ENCODE results near the gene PPIF. TPM values are rescaled to one million over a fixed set of nuclear protein-coding genes. Genes with fewer than 3 reads are reported as not detected.
A peak's percentile ranks its signal among the peaks of the same experiment; 100 is the strongest.

The PPIF gene
- total RNA-seq, 2 experiments from 2014 or later = 56.9 to 57.0 TPM

DNA sequence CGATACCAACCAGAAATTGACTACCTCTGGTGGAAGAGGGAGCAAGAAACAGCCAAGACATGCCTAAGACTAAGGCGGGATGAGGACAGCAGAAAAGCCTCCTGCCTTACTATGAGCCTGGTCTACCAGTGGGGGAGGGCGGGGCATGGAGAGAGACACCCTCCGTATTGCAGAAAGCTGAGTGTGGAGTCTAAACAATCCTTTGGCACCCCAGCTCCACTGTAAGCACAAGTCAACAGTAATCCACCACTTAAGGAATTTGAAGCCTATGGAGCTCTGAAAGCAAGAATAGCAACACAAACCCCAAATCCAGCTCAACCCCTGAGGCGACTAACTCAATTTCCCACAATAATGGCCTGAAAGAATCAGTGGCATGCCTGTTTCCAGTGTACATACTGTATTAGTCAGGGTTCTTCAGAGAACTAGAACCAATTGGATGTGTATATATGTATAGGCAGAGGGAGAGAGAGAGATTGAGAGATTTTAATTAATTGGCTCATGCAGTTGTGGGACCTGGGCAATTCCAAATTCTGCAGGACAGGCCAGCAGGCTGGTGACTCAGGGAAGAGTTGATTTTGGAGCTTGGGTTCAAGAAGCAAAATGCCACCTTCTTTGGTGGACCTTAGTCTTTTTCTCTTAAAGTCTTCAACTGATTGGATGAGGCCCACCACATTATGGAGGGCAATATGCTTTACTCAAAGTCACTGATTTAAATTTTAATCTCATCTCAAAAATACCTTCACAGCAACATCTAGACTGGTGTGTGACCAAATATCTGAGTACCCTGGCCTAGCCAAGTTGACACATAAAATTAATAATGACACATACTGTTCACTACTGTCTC lies 13.5 kb downstream of the PPIF start:
- no peak for ATAC-seq (ENCODE audit: low read depth)
- H3K4me3 Mint-ChIP-seq = no peak overlapping the region
- no peak for DNase-seq
- POLR2A ChIA-PET = no interaction called here
- no peak overlapping the region for H3K27ac Mint-ChIP-seq
- H3K9me3 Mint-ChIP-seq = no peaks in the 10 kb centered on the region
- peaks cover 13% of the 10 kb centered on the region for H3K36me3 Mint-ChIP-seq
- H3K4me1 Mint-ChIP-seq = peaks cover 14% of the 10 kb centered on the region
- H3K27me3 Mint-ChIP-seq = peaks cover 28% of the 10 kb centered on the region

DNA sequence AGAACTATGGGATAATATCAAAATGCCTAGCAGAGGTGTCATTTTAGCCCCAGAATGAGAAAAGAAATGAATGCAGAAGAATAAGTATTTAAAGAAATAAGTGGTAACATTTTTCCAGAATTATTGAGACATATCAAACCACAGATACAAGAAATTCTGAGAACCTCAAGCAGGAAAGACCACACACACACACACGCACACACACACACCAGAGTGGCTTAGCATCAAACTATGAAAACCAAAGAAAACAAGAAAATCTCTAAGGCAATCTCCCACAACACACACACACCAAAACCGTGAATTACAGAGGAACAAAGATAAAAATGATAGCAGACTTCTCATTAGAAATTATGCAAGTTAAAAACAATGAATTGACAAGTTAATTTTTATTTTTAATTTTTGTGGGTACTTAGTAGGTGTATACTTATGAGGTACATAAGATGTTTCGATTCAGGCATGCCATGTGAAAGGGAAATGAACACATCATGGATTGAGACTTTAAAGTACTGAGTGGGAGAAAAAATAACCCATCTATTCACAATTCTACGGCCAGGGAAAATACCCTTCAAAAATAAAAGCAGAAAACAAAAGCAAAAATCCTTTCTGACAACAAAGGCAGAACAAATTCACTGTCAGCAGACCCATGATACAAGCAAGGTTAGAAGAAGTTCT lies 14.6 kb downstream of the PPIF start:
- H3K9me3 Mint-ChIP-seq = no peaks in the 10 kb centered on the region
- no peak for DNase-seq
- H3K4me1 Mint-ChIP-seq = peaks cover 9% of the 10 kb centered on the region
- peaks cover 38% of the 10 kb centered on the region for H3K27me3 Mint-ChIP-seq
- H3K27ac Mint-ChIP-seq = no peak overlapping the region
- POLR2A ChIA-PET = no interaction called here
- ATAC-seq (ENCODE audit: low read depth) = no peak
- H3K36me3 Mint-ChIP-seq = peaks cover 6% of the 10 kb centered on the region
- H3K4me3 Mint-ChIP-seq = no peak overlapping the region

DNA sequence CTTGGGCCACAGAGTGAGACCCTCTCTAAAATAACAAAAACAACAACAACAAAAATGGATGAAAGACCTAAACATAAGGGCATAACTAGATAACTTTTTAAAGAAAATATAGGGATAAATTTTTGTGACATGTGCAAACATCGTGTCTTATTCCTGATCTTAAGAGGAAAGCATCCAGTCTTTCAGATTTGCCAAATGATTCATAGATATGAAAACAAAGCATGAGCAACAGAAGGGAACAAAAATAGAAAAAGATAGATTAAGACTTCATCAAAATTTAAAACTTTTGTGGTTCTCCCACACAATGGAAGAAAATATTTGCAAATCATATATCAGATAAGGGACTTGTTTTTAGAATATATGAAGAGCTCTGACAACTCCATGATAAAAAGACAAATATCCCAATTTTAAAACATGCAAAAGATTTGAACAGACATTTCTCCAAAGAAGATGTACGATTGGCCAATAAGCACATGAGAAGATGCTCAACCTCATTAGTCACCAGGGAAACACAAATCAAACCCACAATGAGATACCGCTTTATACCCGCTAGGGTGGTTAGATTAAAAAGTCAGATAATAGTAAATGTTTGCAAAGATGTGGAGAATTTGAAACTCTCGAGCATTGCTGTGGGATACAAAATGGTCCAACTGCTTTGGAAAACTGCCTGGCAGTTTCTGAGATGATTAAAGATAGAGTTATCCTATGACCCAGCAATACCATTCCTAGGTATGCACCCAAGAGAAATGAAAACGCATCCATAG lies 20.3 kb downstream of the PPIF start:
- POLR2A ChIA-PET = no interaction called here
- H3K4me3 Mint-ChIP-seq = no peak overlapping the region
- no peak for DNase-seq
- H3K36me3 Mint-ChIP-seq = peaks cover 3% of the 10 kb centered on the region
- peaks cover 61% of the 10 kb centered on the region for H3K27me3 Mint-ChIP-seq
- no peak overlapping the region for H3K27ac Mint-ChIP-seq
- H3K4me1 Mint-ChIP-seq = no peaks in the 10 kb centered on the region
- no peak for ATAC-seq (ENCODE audit: low read depth)
- H3K9me3 Mint-ChIP-seq = no peaks in the 10 kb centered on the region

DNA sequence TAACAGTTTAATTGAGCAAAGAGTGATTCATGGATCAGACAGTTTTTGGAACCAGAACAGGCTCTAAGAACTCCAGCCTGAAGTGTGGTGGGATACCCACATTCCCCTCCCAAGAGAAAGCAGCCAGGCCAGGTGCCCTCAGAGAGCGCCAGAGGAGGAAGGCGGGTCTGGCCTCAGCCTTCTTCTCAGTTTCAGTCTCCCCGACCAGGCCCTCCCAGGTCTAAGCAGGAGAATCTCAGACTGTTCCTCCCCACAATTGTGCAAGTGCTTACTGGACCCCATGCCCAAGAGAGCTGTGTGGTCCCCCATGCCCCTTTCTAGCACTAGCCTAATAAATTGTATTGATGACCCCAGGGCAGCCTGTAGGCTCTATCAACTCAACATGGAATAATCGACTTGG lies 25.6 kb downstream of the PPIF start:
- H3K9me3 Mint-ChIP-seq = no peaks in the 10 kb centered on the region
- no peak for ATAC-seq (ENCODE audit: low read depth)
- no peak overlapping the region for H3K27ac Mint-ChIP-seq
- H3K36me3 Mint-ChIP-seq = no peaks in the 10 kb centered on the region
- peaks cover 2% of the 10 kb centered on the region for H3K4me1 Mint-ChIP-seq
- POLR2A ChIA-PET = no interaction called here
- peaks cover 20% of the 10 kb centered on the region for H3K27me3 Mint-ChIP-seq
- peak; percentile 8 for DNase-seq
- H3K4me3 Mint-ChIP-seq = no peak overlapping the region

DNA sequence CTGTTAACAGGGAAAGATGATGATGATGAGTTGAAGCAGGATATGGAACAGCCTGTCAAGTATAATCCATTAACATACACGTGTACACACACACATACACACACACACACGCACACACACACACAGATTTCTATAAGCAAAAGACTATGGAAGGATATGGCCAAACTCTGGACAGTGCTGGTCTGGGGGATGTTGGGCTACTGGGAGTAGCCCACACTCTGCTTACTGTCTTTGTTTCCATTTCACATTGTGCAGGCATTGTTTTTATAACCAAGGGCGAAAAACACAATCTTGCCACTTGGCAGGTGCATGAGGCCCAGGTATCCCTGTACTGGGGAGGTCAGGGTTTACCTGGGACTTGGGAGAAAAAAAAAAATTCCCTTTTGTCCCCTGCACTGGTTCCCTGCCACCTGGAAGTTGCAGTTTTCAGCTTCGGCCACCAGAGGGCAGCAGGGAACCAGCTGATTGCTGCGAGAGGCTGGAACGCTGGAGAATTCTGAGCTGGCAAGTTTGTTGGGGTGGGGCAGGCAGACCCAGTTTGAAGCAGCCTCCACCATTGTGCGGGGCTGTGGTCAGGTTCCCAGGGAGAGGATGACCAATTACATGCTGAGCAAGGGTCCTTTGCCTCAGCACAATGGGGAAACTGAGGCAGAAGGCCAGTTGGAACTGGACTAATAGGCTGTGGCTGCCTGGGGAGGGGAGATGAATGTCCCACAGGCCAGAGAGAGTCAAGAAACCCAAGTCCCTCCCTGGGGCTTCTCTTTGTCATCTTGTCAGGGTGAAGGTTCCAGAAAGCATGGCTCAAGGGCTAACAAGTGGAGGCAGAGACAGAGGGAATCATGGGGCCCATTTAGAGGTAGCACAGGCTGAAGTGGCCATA lies 27.3 kb downstream of the PPIF start:
- H3K27ac Mint-ChIP-seq = no peak overlapping the region
- POLR2A ChIA-PET = no interaction called here

DNA sequence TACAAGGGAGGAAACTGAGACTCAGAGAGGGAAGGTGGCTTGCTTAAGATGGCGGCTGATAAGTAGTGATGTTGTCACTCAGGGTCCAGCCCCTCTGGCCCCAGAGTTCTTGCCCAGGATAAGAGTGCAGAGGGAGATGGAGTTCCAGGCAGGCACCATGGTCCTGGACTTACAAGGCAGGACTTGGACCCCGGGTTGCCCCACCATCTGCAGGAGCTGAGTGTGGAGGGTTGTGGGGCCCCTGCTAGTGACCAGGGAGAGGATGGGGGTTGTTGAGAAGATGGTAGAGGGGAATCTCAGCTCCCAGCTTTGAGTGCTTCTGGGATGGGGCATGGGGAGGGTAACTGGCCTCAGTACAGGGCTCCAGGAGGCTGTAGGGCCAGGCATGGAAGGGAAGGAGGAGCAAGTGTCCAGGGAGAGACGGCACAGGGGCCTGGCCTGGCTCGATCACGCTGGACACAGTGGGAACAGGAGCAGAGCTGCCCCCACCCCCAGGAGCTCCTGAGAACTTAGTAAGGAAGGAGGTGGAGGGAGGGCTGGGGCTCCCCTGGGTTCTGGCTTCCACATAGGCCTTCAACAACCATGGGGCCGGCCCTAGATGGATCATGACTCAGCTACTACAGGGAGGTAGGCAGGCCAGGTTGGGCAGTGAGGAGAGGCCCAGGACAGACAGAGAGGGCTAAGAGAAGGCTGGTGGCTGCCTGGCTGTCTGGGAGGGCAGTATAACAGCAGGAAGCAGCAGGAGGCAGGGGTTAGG lies 28.2 kb downstream of the PPIF start:
- Mint-ChIP-seq H3K27me3 (peaks cover 12% of the 10 kb centered on the region), H3K4me1 (peaks cover 2% of the 10 kb centered on the region), H3K36me3 (no peaks in the 10 kb centered on the region), H3K27ac (no peak overlapping the region), H3K9me3 (no peaks in the 10 kb centered on the region), H3K4me3 (no peak overlapping the region)
- ATAC-seq (ENCODE audit: low read depth) (no peak), DNase-seq (peak; percentile 25)
- POLR2A ChIA-PET = no interaction called here

More for the DNA sequence above, 27.3 kb downstream of the PPIF start:
- peaks cover 17% of the 10 kb centered on the region for H3K27me3 Mint-ChIP-seq
- no peaks in the 10 kb centered on the region for H3K9me3 Mint-ChIP-seq
- peak; percentile 82 for DNase-seq
- H3K4me1 Mint-ChIP-seq = peaks cover 2% of the 10 kb centered on the region
- no peak overlapping the region for H3K4me3 Mint-ChIP-seq
- peak; percentile 60 for ATAC-seq (ENCODE audit: low read depth)
- no peaks in the 10 kb centered on the region for H3K36me3 Mint-ChIP-seq

DNA sequence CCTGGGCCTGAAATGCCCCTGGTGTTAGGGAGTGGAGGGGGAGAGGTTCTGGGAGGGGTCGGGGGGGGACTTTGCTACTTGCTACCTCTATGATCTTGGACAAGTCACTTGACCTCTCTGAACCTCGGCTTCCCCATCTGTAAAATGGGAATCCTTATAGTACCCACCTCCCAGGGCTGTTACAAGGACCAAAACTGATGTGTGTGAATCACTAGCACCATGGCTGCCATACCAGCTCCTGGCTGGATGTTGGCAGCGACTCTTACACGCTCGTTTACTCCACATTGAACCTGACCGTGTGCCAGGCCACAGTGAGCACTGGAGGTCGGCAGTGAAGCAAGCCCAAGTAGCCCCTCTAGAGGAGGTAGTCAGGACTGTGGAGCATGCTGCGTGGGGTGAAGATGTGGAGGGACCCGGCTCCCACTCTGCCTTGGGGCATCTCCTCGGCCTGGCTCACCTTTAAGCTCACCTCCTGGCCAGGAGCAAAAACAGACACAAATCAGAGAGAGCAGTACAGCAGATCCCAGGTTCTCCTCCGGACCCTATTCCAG lies 28.9 kb downstream of the PPIF start:
- DNase-seq (peak; percentile 15), ATAC-seq (ENCODE audit: low read depth) (no peak)
- Mint-ChIP-seq H3K27ac (no peak overlapping the region), H3K36me3 (no peaks in the 10 kb centered on the region), H3K4me1 (peaks cover 2% of the 10 kb centered on the region), H3K27me3 (peaks cover 11% of the 10 kb centered on the region), H3K4me3 (no peak overlapping the region), H3K9me3 (no peaks in the 10 kb centered on the region)
- POLR2A ChIA-PET = no interaction called here

DNA sequence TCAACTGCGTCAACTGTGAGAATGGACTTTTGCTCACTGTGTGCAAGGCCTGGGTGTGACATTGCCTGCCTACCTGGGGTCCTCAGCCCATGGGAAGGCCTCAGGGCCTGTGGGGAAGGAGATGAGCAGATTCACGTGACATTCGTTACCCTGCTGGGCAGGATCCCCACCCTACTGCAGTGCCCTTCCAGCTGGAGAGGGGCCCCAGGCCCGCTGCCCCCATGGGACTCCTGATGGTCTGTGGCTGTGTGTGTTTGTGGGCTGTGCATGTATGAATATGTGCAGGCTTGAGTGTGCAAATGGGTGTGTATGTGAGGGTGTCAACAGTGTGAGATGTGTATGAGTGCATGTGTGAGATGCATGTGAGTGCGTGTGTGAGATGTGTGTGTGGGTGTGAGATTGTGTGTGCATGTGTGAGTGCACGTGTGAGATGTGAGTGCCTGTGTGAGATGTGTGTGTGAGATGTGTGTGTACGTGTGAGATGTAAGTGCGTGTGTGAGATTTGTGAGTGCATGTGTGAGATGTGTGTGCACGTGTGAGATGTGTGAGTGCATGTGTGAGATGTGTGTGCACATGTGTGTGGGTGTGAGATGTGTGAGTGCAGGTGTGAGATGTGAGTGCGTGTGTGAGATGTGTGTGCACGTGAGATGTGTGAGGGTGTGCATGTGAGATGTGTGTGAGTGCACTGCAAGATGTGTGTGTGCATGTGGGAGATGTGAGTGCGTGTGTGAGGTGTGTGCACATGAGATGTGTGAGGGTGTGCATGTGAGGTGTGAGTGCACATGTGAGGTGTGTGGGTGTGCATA lies 29.7 kb downstream of the PPIF start:
- POLR2A ChIA-PET = no interaction called here
- DNase-seq (peak; percentile 13), ATAC-seq (ENCODE audit: low read depth) (no peak)
- Mint-ChIP-seq H3K4me3 (no peak overlapping the region), H3K36me3 (no peaks in the 10 kb centered on the region), H3K27me3 (peaks cover 7% of the 10 kb centered on the region), H3K4me1 (peaks cover 2% of the 10 kb centered on the region), H3K27ac (no peak overlapping the region), H3K9me3 (no peaks in the 10 kb centered on the region)

DNA sequence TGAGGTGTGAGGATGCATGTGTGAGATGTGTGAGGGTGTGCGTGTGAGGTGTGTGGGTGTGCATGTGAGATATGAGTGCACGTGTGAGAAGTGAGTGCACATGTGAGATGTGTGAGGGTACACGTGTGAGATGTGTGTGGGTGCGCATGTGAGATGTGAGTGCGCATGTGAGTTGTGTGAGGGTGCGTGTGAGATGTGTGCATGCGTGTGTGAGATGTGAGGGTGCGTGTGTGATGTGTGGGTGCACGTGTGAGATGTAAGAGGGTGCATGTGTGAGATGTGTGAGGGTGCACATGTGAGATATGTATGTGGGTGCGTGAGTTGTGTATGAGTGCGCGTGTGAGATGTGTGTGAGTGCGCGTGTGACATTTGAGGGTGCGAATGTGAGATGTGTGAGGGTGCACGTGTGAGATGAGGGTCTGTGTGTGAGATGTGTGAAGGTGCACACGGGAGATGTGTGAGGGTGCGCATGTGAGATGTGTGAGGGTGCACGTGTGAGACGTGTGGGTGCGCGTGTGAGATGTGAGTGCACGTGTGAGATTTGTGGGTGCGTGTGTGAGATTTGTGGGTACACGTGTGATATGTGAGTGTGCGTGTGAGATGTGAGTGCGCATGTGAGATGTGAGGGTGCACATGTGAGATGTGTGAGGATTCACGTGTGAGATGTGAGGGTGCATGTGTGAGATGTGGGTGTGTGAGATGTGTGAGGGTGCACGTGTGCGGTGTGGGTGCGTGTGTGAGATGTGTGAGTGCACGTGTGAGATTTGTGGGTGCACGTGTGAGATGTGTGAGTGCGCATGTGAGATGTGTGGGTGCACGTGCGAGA lies 30.5 kb downstream of the PPIF start:
- H3K36me3 Mint-ChIP-seq = no peaks in the 10 kb centered on the region
- peaks cover 2% of the 10 kb centered on the region for H3K4me1 Mint-ChIP-seq
- H3K4me3 Mint-ChIP-seq = no peak overlapping the region
- H3K27ac Mint-ChIP-seq = no peak overlapping the region
- POLR2A ChIA-PET = no interaction called here
- no peaks in the 10 kb centered on the region for H3K9me3 Mint-ChIP-seq
- peak; percentile 9 for DNase-seq
- peaks cover 2% of the 10 kb centered on the region for H3K27me3 Mint-ChIP-seq
- ATAC-seq (ENCODE audit: low read depth) = no peak

DNA sequence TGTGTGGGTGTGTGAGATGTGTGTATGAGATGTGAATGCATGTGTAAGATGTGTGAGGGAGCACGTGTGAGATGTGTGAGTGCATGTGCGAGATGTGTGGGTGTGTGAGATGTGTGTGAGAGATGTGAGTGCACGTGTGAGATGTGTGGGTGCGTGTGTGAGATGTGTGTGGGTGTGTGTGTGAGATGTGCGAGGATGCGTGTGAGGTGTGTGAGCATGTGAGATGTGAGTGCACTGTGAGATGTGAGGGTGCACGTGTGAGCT lies 31.0 kb downstream of the PPIF start:
- Mint-ChIP-seq H3K4me3 (no peak overlapping the region), H3K27me3 (peaks cover 2% of the 10 kb centered on the region)
- ATAC-seq (ENCODE audit: low read depth) = no peak

More for the DNA sequence above, 31.0 kb downstream of the PPIF start:
- POLR2A ChIA-PET = no interaction called here
- DNase-seq = no peak
- no peak overlapping the region for H3K27ac Mint-ChIP-seq
- no peaks in the 10 kb centered on the region for H3K36me3 Mint-ChIP-seq
- H3K9me3 Mint-ChIP-seq = no peaks in the 10 kb centered on the region
- H3K4me1 Mint-ChIP-seq = peaks cover 2% of the 10 kb centered on the region
